Measurements from ENCODE around the gene KIF17.

KIF17 gene

DNA sequence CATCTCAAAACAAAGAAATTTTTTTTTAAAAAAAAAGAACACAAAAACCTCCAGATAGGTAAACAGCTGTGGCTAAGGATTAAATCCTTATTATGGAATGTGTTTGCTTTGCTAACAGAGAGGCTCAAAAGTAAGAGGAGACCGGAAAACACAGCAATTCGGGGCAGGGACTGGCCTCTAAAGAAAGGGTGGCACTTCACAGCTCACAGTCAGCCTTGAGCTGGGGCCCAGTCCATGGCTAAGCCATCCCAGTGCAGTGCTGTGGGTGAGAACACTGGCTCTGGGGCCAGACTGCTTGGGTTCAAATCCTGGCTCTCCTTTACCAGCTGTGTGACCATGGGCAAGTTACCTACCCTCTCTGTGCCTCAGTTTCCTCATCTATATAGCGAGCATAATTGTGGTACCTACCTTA, 28.2 kb downstream of the KIF17 start:
- TF ChIP-seq, protein P1, sequence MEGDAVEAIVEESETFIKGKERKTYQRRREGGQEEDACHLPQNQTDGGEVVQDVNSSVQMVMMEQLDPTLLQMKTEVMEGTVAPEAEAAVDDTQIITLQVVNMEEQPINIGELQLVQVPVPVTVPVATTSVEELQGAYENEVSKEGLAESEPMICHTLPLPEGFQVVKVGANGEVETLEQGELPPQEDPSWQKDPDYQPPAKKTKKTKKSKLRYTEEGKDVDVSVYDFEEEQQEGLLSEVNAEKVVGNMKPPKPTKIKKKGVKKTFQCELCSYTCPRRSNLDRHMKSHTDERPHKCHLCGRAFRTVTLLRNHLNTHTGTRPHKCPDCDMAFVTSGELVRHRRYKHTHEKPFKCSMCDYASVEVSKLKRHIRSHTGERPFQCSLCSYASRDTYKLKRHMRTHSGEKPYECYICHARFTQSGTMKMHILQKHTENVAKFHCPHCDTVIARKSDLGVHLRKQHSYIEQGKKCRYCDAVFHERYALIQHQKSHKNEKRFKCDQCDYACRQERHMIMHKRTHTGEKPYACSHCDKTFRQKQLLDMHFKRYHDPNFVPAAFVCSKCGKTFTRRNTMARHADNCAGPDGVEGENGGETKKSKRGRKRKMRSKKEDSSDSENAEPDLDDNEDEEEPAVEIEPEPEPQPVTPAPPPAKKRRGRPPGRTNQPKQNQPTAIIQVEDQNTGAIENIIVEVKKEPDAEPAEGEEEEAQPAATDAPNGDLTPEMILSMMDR (IDR thresholded peaks at IDR 0.05) = no peak
- Histone ChIP-seq H3K9me3 (no peaks in the 10 kb centered on the region), H3K27me3 (no peaks in the 10 kb centered on the region), H3K27ac (no peak overlapping the region), H3K4me3 (no peak overlapping the region), H3K36me3 (no peaks in the 10 kb centered on the region), H3K4me1 (no peaks in the 10 kb centered on the region)
- intact Hi-C loops (cut with DNase I; ENCODE audit: low total_unique reads) = no loop called here
- no peak for DNase-seq

DNA sequence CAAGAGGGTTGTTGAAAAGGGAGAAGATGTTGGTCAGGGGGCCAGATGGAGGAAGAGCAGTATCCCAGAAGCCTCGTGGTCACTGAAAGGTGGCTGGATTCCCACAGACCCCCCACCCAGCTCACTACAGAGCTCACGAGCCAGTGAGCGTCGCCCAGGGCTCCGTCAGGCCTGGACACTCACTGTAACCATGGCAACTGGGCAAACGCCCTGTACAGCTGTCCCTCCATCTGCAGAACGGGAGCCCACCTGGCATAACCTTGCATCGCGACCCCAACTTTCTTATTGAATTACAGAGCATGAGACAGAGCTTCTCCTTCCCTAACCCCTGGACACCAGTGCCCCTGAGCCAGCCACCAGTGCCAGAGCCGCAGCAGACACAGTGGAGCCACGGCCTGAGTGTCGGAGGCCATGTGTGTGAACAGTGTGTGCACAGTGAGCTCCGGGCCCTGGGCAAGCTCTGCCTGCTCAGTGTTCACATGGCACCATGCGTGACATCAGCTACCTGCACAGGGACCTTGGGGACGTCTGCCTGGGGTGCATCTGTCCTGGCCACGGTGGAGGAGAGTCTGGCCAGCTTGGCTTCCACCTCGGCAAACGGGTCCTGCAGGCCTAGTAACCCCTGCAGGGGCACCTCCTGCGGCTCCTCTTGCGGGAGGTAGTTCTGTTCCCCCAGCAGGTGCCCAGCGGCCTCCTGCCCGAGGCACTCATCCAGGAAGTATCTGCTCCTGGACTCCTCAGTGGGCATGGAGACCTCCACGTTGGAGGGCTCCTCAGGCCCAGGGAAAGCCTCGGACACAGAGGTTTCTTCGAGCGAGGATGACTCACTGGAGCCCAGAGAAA, 30.7 kb downstream of the KIF17 start:
- no peaks in the 10 kb centered on the region for H3K27me3 ChIP-seq
- H3K36me3 ChIP-seq = no peaks in the 10 kb centered on the region
- TF ChIP-seq, protein P1 (IDR thresholded peaks at IDR 0.05) = no peak
- intact Hi-C loops (cut with DNase I; ENCODE audit: low total_unique reads) = no loop called here
- no peak for DNase-seq
- H3K9me3 ChIP-seq = no peaks in the 10 kb centered on the region
- no peak overlapping the region for H3K4me3 ChIP-seq
- H3K4me1 ChIP-seq = no peaks in the 10 kb centered on the region
- H3K27ac ChIP-seq = no peak overlapping the region

DNA sequence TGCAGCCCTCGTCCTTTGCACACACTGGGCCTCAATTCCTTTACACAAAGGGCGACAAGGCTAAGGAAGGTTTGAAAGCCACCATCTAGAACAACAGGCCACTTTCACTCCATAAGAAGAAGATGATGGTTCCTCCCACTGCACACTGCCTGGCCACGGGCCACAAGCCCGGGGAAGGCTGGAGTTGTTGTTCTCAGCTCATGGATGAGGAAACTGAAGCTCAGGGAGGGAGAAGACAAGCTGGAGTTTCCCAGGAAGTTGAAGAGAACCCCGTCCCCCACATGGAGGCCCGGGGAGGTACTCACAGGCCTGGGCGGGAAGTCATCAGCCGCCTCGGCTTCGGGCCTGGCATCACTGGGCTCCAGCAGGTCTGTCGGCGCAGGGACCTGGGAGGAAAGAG, 32.1 kb downstream of the KIF17 start:
- Histone ChIP-seq H3K27ac (no peak overlapping the region), H3K9me3 (no peaks in the 10 kb centered on the region), H3K27me3 (no peaks in the 10 kb centered on the region), H3K36me3 (no peaks in the 10 kb centered on the region), H3K4me1 (no peaks in the 10 kb centered on the region), H3K4me3 (no peak overlapping the region)
- TF ChIP-seq, protein P1 (IDR thresholded peaks at IDR 0.05) = no peak
- no peak for DNase-seq
- intact Hi-C loops (cut with DNase I; ENCODE audit: low total_unique reads) = no loop called here

DNA sequence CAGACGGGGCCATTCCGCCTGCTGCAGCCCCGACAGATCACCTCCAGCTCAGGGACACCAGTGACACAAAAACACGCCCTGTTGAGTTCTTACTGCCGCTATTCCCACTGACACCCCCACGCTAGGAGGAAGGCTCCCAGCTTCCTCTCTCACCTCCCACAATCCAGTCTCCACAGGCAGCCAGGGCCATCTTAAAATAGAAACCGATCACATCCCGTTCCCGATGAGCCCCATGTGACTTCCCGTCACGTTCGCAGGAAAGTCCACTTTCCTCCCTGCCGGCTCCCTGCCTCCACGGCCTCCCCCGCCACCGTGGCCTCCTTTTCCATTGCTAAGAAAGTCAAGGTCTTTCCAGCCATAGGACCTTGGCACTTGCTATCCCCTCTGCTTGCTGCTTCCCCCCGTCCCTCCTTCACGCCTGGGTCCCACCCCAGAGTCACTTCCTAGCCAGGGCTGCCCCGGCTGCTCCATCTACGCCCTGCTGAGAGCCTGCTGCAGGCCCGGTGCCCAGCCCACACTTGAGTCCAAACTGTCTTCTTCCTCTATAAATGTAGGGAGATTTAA, 32.6 kb downstream of the KIF17 start:
- Histone ChIP-seq H3K4me1 (no peaks in the 10 kb centered on the region), H3K27ac (peak overlapping the region in 1 of 2 donors; percentile 16), H3K27me3 (no peaks in the 10 kb centered on the region), H3K36me3 (no peaks in the 10 kb centered on the region), H3K4me3 (peak overlapping the region; percentile 21 to 34), H3K9me3 (no peaks in the 10 kb centered on the region)
- peak in 1 of 2 donors; percentile 33 for DNase-seq
- TF ChIP-seq, protein P1 (IDR thresholded peaks at IDR 0.05) = no peak
- intact Hi-C loops (cut with DNase I; ENCODE audit: low total_unique reads) = no loop called here

DNA sequence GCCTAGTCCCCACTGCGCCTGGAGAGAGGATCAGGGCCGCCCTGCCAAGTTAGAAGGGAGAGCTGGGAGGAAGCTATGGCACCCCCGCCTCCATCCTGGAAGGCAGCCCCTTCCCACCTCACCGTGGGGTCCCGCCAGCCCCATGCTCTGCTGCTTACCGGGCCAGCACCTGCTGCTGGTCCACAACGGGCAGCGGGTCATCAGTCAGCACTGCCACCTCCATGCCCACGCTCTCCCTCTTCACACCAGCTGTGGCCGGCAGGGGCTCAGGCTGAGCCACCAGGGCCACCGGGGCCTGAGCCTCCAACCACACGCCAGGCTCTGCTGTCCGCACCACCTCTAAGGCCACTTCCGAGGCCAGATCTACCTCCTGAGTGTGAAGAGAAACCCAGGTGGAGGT, 33.2 kb downstream of the KIF17 start:
- no peak for DNase-seq
- no peaks in the 10 kb centered on the region for H3K4me1 ChIP-seq
- TF ChIP-seq, protein P1 (IDR thresholded peaks at IDR 0.05) = no peak
- peak overlapping the region in 1 of 2 donors; percentile 16 for H3K27ac ChIP-seq
- H3K4me3 ChIP-seq = peak overlapping the region; percentile 21 to 34
- intact Hi-C loops (cut with DNase I; ENCODE audit: low total_unique reads) = no loop called here
- no peaks in the 10 kb centered on the region for H3K27me3 ChIP-seq
- no peaks in the 10 kb centered on the region for H3K9me3 ChIP-seq
- H3K36me3 ChIP-seq = no peaks in the 10 kb centered on the region

Measured in tibial artery (tissue), 4 donors.